Uterus (tissue), 2 donors: ENCODE results near the gene IGF1R.

Source experiments
- POLR2A ChIP-seq, 2 donors: fragments of 450-650 bp; IDR thresholded peaks; one replicate each; pipeline ENCODE4 v1.6.1; 2016; ENCODE audit warnings: antibody characterized with exemption in 2 of 2, mild to moderate bottlenecking in 1 of 2, moderate library complexity in 1 of 2
- TF ChIP-seq, protein P1 (sequence below), 4 experiments: fragments of 200-600 bp in 2 of 4; fragments of 450-650 bp in 2 of 4; sonication (generic) in 2 of 4; IDR thresholded peaks; one replicate each; pipeline ENCODE4 v1.5.1; 2016 to 2019; ENCODE audit warnings: antibody characterized with exemption in 4 of 4, mild to moderate bottlenecking in 2 of 4, moderate library complexity in 1 of 4

- TF ChIP-seq POLR2A (IDR thresholded peaks at IDR 0.05), result no peak
- TF ChIP-seq, protein P1, sequence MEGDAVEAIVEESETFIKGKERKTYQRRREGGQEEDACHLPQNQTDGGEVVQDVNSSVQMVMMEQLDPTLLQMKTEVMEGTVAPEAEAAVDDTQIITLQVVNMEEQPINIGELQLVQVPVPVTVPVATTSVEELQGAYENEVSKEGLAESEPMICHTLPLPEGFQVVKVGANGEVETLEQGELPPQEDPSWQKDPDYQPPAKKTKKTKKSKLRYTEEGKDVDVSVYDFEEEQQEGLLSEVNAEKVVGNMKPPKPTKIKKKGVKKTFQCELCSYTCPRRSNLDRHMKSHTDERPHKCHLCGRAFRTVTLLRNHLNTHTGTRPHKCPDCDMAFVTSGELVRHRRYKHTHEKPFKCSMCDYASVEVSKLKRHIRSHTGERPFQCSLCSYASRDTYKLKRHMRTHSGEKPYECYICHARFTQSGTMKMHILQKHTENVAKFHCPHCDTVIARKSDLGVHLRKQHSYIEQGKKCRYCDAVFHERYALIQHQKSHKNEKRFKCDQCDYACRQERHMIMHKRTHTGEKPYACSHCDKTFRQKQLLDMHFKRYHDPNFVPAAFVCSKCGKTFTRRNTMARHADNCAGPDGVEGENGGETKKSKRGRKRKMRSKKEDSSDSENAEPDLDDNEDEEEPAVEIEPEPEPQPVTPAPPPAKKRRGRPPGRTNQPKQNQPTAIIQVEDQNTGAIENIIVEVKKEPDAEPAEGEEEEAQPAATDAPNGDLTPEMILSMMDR (IDR thresholded peaks at IDR 0.05), result no peak
These were observed 248.7 kb downstream of the IGF1R start for GRCh38 chr15:98896802-98897732.
